IMR-90 (cell line): ENCODE data around the gene RIN1. TPM values are rescaled to one million over a fixed set of nuclear protein-coding genes. Genes with fewer than 3 reads are reported as not detected.

Experiments used
- ATAC-seq: fragments of 200-7000 bp; cut with Tn5 transposase; 2 replicates; pipeline ENCODE4 v1.9.1; 2020; ENCODE audit warnings: low read depth, mild to moderate bottlenecking, moderate library complexity
- BruUV-seq: library from RNA; stranded (reverse); fragments of 400-500 nt; replicated peaks from 2 replicates; lab custom pipeline; 2021; lab: Mats Ljungman, UMichigan
- CTCF ChIA-PET: fragments of 300-600 bp; formaldehyde crosslinking; extraction: SDS; loops from one replicate; lab custom pipeline; 2021; ENCODE audit warnings: antibody characterized with exemption; lab: Yijun Ruan, JAX
- POLR2A ChIA-PET: fragments of 300-600 bp; sonication (Branson Sonifier 250); formaldehyde crosslinking; loops from one replicate; lab custom pipeline; 2022; ENCODE audit warnings: antibody characterized with exemption; ENCODE audit not compliant: unreplicated experiment; lab: Charles Lee
- DNase-seq: peaks from one replicate; pipeline ENCODE4 v3.0.0; 2013
- H2AFZ ChIP-seq: replicated peaks from 2 replicates; pipeline ENCODE3; 2013; ENCODE audit warnings: low read length, mild to moderate bottlenecking; ENCODE audit not compliant: poor library complexity
- H2AK5ac ChIP-seq: 2 replicates; pipeline ENCODE4 v1.6.1; 2013; ENCODE audit warnings: low read depth, low read length, inconsistent platforms
- H2AK9ac ChIP-seq: replicated peaks from 2 replicates; pipeline ENCODE3; 2013; ENCODE audit warnings: mild to moderate bottlenecking, low read depth, low read length, moderate library complexity; ENCODE audit not compliant: poor library complexity
- H2BK120ac ChIP-seq: 2 replicates; pipeline ENCODE4 v1.6.1; 2013; ENCODE audit warnings: low read depth, low read length, inconsistent platforms
- H2BK15ac ChIP-seq: 3 replicates; pipeline ENCODE4 v1.6.1; 2013; ENCODE audit warnings: low read depth, low read length, inconsistent platforms
- H2BK20ac ChIP-seq: 2 replicates; pipeline ENCODE4 v1.6.1; 2013; ENCODE audit warnings: low read depth, mild to moderate bottlenecking, inconsistent platforms, low read length, moderate library complexity
- H2BK5ac ChIP-seq: 2 replicates; pipeline ENCODE4 v1.6.1; 2013; ENCODE audit warnings: mild to moderate bottlenecking, low read depth, low read length, inconsistent platforms; ENCODE audit not compliant: poor library complexity, severe bottlenecking
- H3K14ac ChIP-seq: replicated peaks from 2 replicates; pipeline ENCODE4 v1.6.1; 2013; ENCODE audit warnings: low read depth, low read length, inconsistent platforms
- H3K18ac ChIP-seq: 2 replicates; pipeline ENCODE4 v1.6.1; 2013; ENCODE audit warnings: low read depth, low read length, control low read depth
- H3K23ac ChIP-seq: 2 replicates; pipeline ENCODE4 v1.6.1; 2013; ENCODE audit warnings: low read depth, low read length, inconsistent platforms
- H3K27ac ChIP-seq: 2 replicates; pipeline ENCODE4 v1.5.1; 2013; ENCODE audit warnings: mild to moderate bottlenecking, control low read depth, low read length; ENCODE audit not compliant: insufficient read depth
- H3K27me3 ChIP-seq: 2 replicates; pipeline ENCODE4 v1.6.1; 2013; ENCODE audit warnings: low read length; ENCODE audit not compliant: control insufficient read depth, insufficient read depth
- H3K36me3 ChIP-seq: 2 replicates; pipeline ENCODE4 v1.6.1; 2013; ENCODE audit warnings: low read length, mixed read lengths; ENCODE audit not compliant: control insufficient read depth, insufficient read depth
- H3K4ac ChIP-seq: 2 replicates; pipeline ENCODE4 v1.6.1; 2013; ENCODE audit warnings: low read depth, low read length, inconsistent platforms
- H3K4me1 ChIP-seq: 2 replicates; pipeline ENCODE4 v1.6.1; 2013; ENCODE audit warnings: low read length, mixed read lengths; ENCODE audit not compliant: control insufficient read depth, insufficient read depth
- H3K4me2 ChIP-seq: 2 replicates; pipeline ENCODE4 v1.6.1; 2013; ENCODE audit warnings: low read depth, mild to moderate bottlenecking, control low read depth, low read length, moderate library complexity
- H3K4me3 ChIP-seq: 2 replicates; pipeline ENCODE4 v1.5.1; 2013; ENCODE audit warnings: low read depth, mild to moderate bottlenecking, control low read depth, low read length, moderate library complexity; ENCODE audit not compliant: insufficient read depth
- H3K56ac ChIP-seq: 2 replicates; pipeline ENCODE4 v1.6.1; 2013; ENCODE audit warnings: low read length, inconsistent platforms; ENCODE audit not compliant: insufficient read depth; ENCODE audit errors: extremely low read depth
- H3K79me1 ChIP-seq, 2 experiments: 2 replicates each; pipeline ENCODE4 v1.6.1; 2013; ENCODE audit warnings: low read length in 2 of 2, inconsistent platforms in 1 of 2, low read depth in 1 of 2
- H3K9ac ChIP-seq: 2 replicates; pipeline ENCODE4 v1.6.1; 2013; ENCODE audit warnings: low read depth, low read length, control low read depth
- H3K9me1 ChIP-seq: 2 replicates; pipeline ENCODE4 v1.6.1; 2013; ENCODE audit warnings: low read length, inconsistent platforms; ENCODE audit not compliant: insufficient read depth
- H3K9me3 ChIP-seq: 2 replicates; pipeline ENCODE4 v1.6.1; 2013; ENCODE audit warnings: low read length; ENCODE audit not compliant: control insufficient read depth, insufficient read depth
- H4K20me1 ChIP-seq: 2 replicates; pipeline ENCODE4 v1.6.1; 2013; ENCODE audit warnings: low read length, inconsistent platforms; ENCODE audit not compliant: insufficient read depth
- H4K5ac ChIP-seq: 2 replicates; pipeline ENCODE4 v1.6.1; 2013; ENCODE audit warnings: mild to moderate bottlenecking, low read depth, low read length, control low read depth
- H4K8ac ChIP-seq, 2 experiments: 2 replicates each; pipeline ENCODE4 v1.6.1; 2013; ENCODE audit warnings: low read depth in 2 of 2, low read length in 2 of 2, control low read depth in 1 of 2, inconsistent platforms in 1 of 2
- H4K91ac ChIP-seq: 2 replicates; pipeline ENCODE4 v1.6.1; 2013; ENCODE audit warnings: low read depth, low read length, inconsistent platforms; ENCODE audit not compliant: insufficient read depth
- BHLHE40 ChIP-seq: fragments of 150-350 bp; IDR thresholded peaks from 2 replicates; pipeline ENCODE4 v1.6.1; 2016; ENCODE audit warnings: mild to moderate bottlenecking, low read depth, low read length
- CEBPB ChIP-seq: IDR thresholded peaks from 2 replicates; pipeline ENCODE4 v1.6.1; 2012; ENCODE audit warnings: low read depth, low read length, improper control_type of control experiment
- CHD1 ChIP-seq: IDR thresholded peaks from 2 replicates; pipeline ENCODE4 v1.6.1; 2012; ENCODE audit warnings: low read depth, low read length, improper control_type of control experiment
- ELK1 ChIP-seq: fragments of 150-350 bp; IDR thresholded peaks from 2 replicates; pipeline ENCODE4 v1.6.1; 2016; ENCODE audit warnings: low read depth, mild to moderate bottlenecking, low read length, moderate library complexity, borderline replicate concordance
- FOS ChIP-seq: fragments of 150-350 bp; IDR thresholded peaks from 2 replicates; pipeline ENCODE4 v1.6.1; 2016; ENCODE audit warnings: low read depth, low read length
- MAFK ChIP-seq: IDR thresholded peaks from 2 replicates; pipeline ENCODE4 v1.6.1; 2012; ENCODE audit warnings: low read depth, low read length, improper control_type of control experiment
- MAZ ChIP-seq: IDR thresholded peaks from 2 replicates; pipeline ENCODE4 v1.6.1; 2012; ENCODE audit warnings: low read depth, mild to moderate bottlenecking, low read length, improper control_type of control experiment, moderate library complexity, borderline replicate concordance
- MXI1 ChIP-seq: IDR thresholded peaks from 2 replicates; pipeline ENCODE4 v1.6.1; 2012; ENCODE audit warnings: low read depth, mild to moderate bottlenecking, low read length, moderate library complexity, borderline replicate concordance
- NFE2L2 ChIP-seq: fragments of 150-350 bp; IDR thresholded peaks from 2 replicates; pipeline ENCODE4 v1.6.1; 2016; ENCODE audit warnings: low read depth, mild to moderate bottlenecking, low read length
- RAD21 ChIP-seq: IDR thresholded peaks from 2 replicates; pipeline ENCODE4 v1.6.1; 2012; ENCODE audit warnings: low read length, improper control_type of control experiment
- RFX5 ChIP-seq: IDR thresholded peaks from 2 replicates; pipeline ENCODE4 v1.8.0; 2012; ENCODE audit warnings: low read depth, mild to moderate bottlenecking, low read length, moderate library complexity
- SMC3 ChIP-seq: fragments of 150-350 bp; IDR thresholded peaks from 2 replicates; pipeline ENCODE4 v1.6.1; 2016; ENCODE audit warnings: low read depth, mild to moderate bottlenecking, antibody characterized with exemption, low read length, moderate library complexity
- WGBS, 2 experiments: methylation state at CpG; one replicate each; pipeline versions ENCODE4 v1.1.5 to v1.1.7; 2013; ENCODE audit warnings: missing lambda C conversion rate in 2 of 2; ENCODE audit not compliant: insufficient read length in 1 of 2; ENCODE audit errors: extremely low coverage in 2 of 2; 5-methylcytosine and 5-hydroxymethylcytosine counted together
- dilution Hi-C: fragments of 300-500 bp; cut with HindIII; formaldehyde crosslinking; loops from one replicate; pipeline ENCODE4 v1.14.3; 2018; ENCODE audit warnings: low sequenced_read_pairs; ENCODE audit not compliant: unreplicated experiment
- in situ Hi-C: fragments of 300-500 bp; cut with MboI; formaldehyde crosslinking; loops from 3 replicates; pipeline ENCODE4 v1.14.3; 2019; ENCODE audit warnings: low sequenced_read_pairs, inconsistent platforms, mixed read lengths
- intact Hi-C: fragments of 100-400 bp; cut with micrococcal nuclease; formaldehyde crosslinking; loops from 2 replicates; pipeline ENCODE4 v1.10.0; 2022
- polyA plus RNA-seq, 3 experiments: library from polyadenylated mRNA; depleted of rRNA; stranded (reverse); fragments of >200 nt; gene quantifications; 2 replicates each; pipeline ENCODE4 v1.2.3, GENCODE V29; 2012; ENCODE audit warnings: low replicate concordance in 1 of 3
- total RNA-seq: library from RNA; depleted of rRNA; stranded (reverse); fragments of >200 nt; gene quantifications from 2 replicates; pipeline ENCODE4 v1.2.3, GENCODE V29; 2012
- TF ChIP-seq, protein P1 (sequence below): conservative IDR thresholded peaks from 2 replicates; pipeline ENCODE4 v1.5.1; 2012; ENCODE audit warnings: mild to moderate bottlenecking, low read depth, low read length, improper control_type of control experiment
- TF ChIP-seq, protein P2 (sequence below): fragments of 150-350 bp; IDR thresholded peaks from 2 replicates; pipeline ENCODE4 v1.6.1; 2017; ENCODE audit warnings: mild to moderate bottlenecking, antibody characterized with exemption, low read length, low read depth

The RIN1 gene
- total and polyA plus RNA-seq, 2 of the 4 experiments (the other 2 are of a cell fraction): 9.9 to 20.8 TPM

DNA sequence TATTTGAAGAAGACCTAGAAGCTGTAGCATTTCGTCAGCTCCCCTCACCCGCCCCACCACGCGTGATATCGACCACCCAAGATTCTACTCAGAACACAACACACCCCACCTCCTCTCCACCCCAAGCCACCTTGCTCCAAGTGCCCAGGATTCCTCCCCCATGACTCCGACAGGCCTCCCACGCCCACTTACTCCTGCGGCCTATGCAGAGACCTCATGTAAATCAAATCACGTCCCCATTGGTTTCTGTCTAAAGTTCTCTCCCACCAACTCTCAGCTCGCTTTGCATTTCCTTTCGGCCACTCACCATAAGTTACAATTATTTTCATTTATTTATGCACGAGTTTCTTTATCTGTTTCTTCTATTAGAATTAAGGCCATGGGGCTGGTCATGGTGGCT is 33.6 kb downstream of the RIN1 start:
- no peak overlapping the region for H3K14ac ChIP-seq
- no peak for DNase-seq
- peaks cover 19% of the 10 kb centered on the region for H3K27me3 ChIP-seq
- no TSS peak for BruUV-seq
- H4K91ac ChIP-seq: no peak overlapping the region
- 72% methylated on average over 3 of the region's 12 CpGs; no CpG with 5 or more reads in 1 of the 2 experiments for WGBS, 2 experiments
- no peak for TF ChIP-seq RAD21
- TF ChIP-seq, protein P1, sequence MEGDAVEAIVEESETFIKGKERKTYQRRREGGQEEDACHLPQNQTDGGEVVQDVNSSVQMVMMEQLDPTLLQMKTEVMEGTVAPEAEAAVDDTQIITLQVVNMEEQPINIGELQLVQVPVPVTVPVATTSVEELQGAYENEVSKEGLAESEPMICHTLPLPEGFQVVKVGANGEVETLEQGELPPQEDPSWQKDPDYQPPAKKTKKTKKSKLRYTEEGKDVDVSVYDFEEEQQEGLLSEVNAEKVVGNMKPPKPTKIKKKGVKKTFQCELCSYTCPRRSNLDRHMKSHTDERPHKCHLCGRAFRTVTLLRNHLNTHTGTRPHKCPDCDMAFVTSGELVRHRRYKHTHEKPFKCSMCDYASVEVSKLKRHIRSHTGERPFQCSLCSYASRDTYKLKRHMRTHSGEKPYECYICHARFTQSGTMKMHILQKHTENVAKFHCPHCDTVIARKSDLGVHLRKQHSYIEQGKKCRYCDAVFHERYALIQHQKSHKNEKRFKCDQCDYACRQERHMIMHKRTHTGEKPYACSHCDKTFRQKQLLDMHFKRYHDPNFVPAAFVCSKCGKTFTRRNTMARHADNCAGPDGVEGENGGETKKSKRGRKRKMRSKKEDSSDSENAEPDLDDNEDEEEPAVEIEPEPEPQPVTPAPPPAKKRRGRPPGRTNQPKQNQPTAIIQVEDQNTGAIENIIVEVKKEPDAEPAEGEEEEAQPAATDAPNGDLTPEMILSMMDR: no peak
- TF ChIP-seq, protein P2, sequence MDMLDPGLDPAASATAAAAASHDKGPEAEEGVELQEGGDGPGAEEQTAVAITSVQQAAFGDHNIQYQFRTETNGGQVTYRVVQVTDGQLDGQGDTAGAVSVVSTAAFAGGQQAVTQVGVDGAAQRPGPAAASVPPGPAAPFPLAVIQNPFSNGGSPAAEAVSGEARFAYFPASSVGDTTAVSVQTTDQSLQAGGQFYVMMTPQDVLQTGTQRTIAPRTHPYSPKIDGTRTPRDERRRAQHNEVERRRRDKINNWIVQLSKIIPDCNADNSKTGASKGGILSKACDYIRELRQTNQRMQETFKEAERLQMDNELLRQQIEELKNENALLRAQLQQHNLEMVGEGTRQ: no peak
- TF ChIP-seq MAZ: no peak
- no peak for TF ChIP-seq RFX5
- TF ChIP-seq CHD1: no peak
- no peak for TF ChIP-seq ELK1
- TF ChIP-seq CEBPB: no peak
- TF ChIP-seq SMC3: no peak
- TF ChIP-seq FOS: no peak
- TF ChIP-seq BHLHE40: no peak
- TF ChIP-seq NFE2L2: no peak
- no peak for TF ChIP-seq MAFK
- TF ChIP-seq MXI1: no peak
- H2BK5ac ChIP-seq: no peak overlapping the region
- H3K9me1 ChIP-seq: no peaks in the 10 kb centered on the region; the same call in 1 of the 2 replicates
- intact Hi-C loops (no loop called here), dilution Hi-C loops (no loop called here), in situ Hi-C loops (no loop called here)
- H3K4me1 ChIP-seq: no peaks in the 10 kb centered on the region
- no peak overlapping the region for H2BK120ac ChIP-seq
- no peaks in the 10 kb centered on the region for H4K20me1 ChIP-seq
- peak overlapping the region; percentile 63 for H2AFZ ChIP-seq
- no peaks in the 10 kb centered on the region for H3K36me3 ChIP-seq
- H2AK5ac ChIP-seq: no peak overlapping the region
- H3K4ac ChIP-seq: no peak overlapping the region
- H3K9me3 ChIP-seq: no peaks in the 10 kb centered on the region
- H4K8ac ChIP-seq: no peak overlapping the region
- no peaks in the 10 kb centered on the region for H3K79me1 ChIP-seq
- ChIA-PET CTCF (interaction anchor here (0.9 kb wide), 1 partner anchor 86 kb away, joined by 3 read pairs; no protein-coding TSS in a partner anchor), POLR2A (no interaction called here)
- no peak for ATAC-seq
- H2AK9ac ChIP-seq: no peak overlapping the region
- H3K9ac ChIP-seq: no peak overlapping the region
- H3K4me2 ChIP-seq: no peak overlapping the region
- no peak overlapping the region for H3K18ac ChIP-seq
- H2BK15ac ChIP-seq: no peak overlapping the region
- no peak overlapping the region for H3K27ac ChIP-seq
- H3K4me3 ChIP-seq: no peak overlapping the region
- no peak overlapping the region for H3K23ac ChIP-seq
- no peak overlapping the region for H2BK20ac ChIP-seq
- H3K56ac ChIP-seq: no peak overlapping the region
- H4K5ac ChIP-seq: no peak overlapping the region
